OCI-LY3 (cell line): Measurements from ENCODE around the gene ABO.
"Not testable (repeated sequence)": the region's sequence is repeated elsewhere in the genome, so short reads cannot be mapped to it uniquely, and the experiment has no call there.

Experiments
- CTCF ChIP-seq: fragments of 200-600, 300-600 bp; sonication (generic); IDR thresholded peaks from 2 replicates; pipeline ENCODE4 v1.5.1; 2014; ENCODE audit warnings: antibody characterized with exemption, low read length, low read depth
- EZH2phosphoT487 ChIP-seq: fragments of 200-600 bp; shearing (Covaris generic); IDR thresholded peaks from 2 replicates; pipeline ENCODE4 v1.6.1; 2018; ENCODE audit warnings: antibody characterized with exemption, mixed run types, low read depth

GRCh38 chr9:133228474-133229193, 46.4 kb downstream of the ABO start:
- not testable (repeated sequence) for TF ChIP-seq CTCF, EZH2phosphoT487
